GM23338 (cell line): Measurements from ENCODE around the gene GPATCH2. TPM values are rescaled to one million over a fixed set of nuclear protein-coding genes. Genes with fewer than 3 reads are reported as not detected.

Source experiments
- ATAC-seq: fragments of 200-7000 bp; cut with Tn5 transposase; 3 replicates; pipeline ENCODE4 v1.9.1; 2020
- DNase-seq: peaks from one replicate; pipeline ENCODE4 v3.0.0-alpha.2; 2015; ENCODE audit warnings: low spot score
- H2AFZ ChIP-seq: fragments of 200-600 bp; sonication (generic); 2 replicates; pipeline ENCODE4 v1.8.0; 2016; ENCODE audit warnings: antibody characterized with exemption, mild to moderate bottlenecking, moderate library complexity
- H3F3A ChIP-seq: fragments of 200-600 bp; sonication (generic); replicated peaks from 2 replicates; pipeline ENCODE4 v1.8.0; 2017; ENCODE audit warnings: antibody characterized with exemption, mixed run types, low read depth
- H3K27ac ChIP-seq: fragments of 200-600 bp; sonication (generic); 2 replicates; pipeline ENCODE4 v1.6.1; 2016; ENCODE audit warnings: low read depth
- H3K27me3 ChIP-seq: fragments of 200-600 bp; sonication (generic); 2 replicates; pipeline ENCODE4 v1.8.0; 2016; ENCODE audit warnings: mild to moderate bottlenecking, mixed run types, moderate library complexity; ENCODE audit not compliant: insufficient read depth
- H3K36me3 ChIP-seq: fragments of 200-600 bp; sonication (generic); 2 replicates; pipeline ENCODE4 v1.8.0; 2016; ENCODE audit warnings: mild to moderate bottlenecking; ENCODE audit not compliant: insufficient read depth
- H3K4me1 ChIP-seq: fragments of 200-600 bp; sonication (generic); 2 replicates; pipeline ENCODE4 v1.8.0; 2016; ENCODE audit warnings: mild to moderate bottlenecking, moderate library complexity; ENCODE audit not compliant: insufficient read depth
- H3K4me2 ChIP-seq: fragments of 200-600 bp; sonication (generic); 2 replicates; pipeline ENCODE4 v1.7.1; 2017; ENCODE audit warnings: mixed run types
- H3K4me3 ChIP-seq: fragments of 200-600 bp; sonication (generic); 2 replicates; pipeline ENCODE4 v1.6.1; 2016; ENCODE audit warnings: mixed run types
- H3K79me2 ChIP-seq: fragments of 200-600 bp; sonication (generic); replicated peaks from 2 replicates; pipeline ENCODE4 v1.8.0; 2017; ENCODE audit warnings: mild to moderate bottlenecking; ENCODE audit not compliant: insufficient read depth
- H3K9me2 ChIP-seq: fragments of 200-600 bp; sonication (generic); 2 replicates; pipeline ENCODE4 v1.8.0; 2017; ENCODE audit not compliant: insufficient read depth
- H4K20me1 ChIP-seq: fragments of 200-600 bp; sonication (generic); replicated peaks from 2 replicates; pipeline ENCODE4 v1.8.0; 2017; ENCODE audit warnings: mild to moderate bottlenecking; ENCODE audit not compliant: insufficient read depth
- H3K27ac Mint-ChIP-seq: 2 replicates; pipeline ENCODE4 v1.8.0; 2020; ENCODE audit warnings: inconsistent platforms, mild to moderate bottlenecking, moderate library complexity, mixed read lengths
- H3K27me3 Mint-ChIP-seq: 3 replicates; pipeline ENCODE4 v1.8.0; 2022; ENCODE audit warnings: low read depth, mild to moderate bottlenecking, moderate library complexity, mixed read lengths, inconsistent platforms; ENCODE audit not compliant: insufficient read depth, poor library complexity
- H3K36me3 Mint-ChIP-seq: 3 replicates; pipeline ENCODE4 v1.8.0; 2021; ENCODE audit warnings: low read depth, mild to moderate bottlenecking, inconsistent platforms, moderate library complexity, mixed read lengths
- H3K4me1 Mint-ChIP-seq: 3 replicates; pipeline ENCODE4 v1.8.0; 2020; ENCODE audit warnings: mild to moderate bottlenecking, inconsistent platforms, mixed read lengths
- H3K4me3 Mint-ChIP-seq: 3 replicates; pipeline ENCODE4 v1.8.0; 2021; ENCODE audit warnings: moderate library complexity, mild to moderate bottlenecking, inconsistent platforms, mixed read lengths
- H3K9me3 Mint-ChIP-seq: 3 replicates; pipeline ENCODE4 v1.8.0; 2020; ENCODE audit warnings: moderate library complexity, mild to moderate bottlenecking, inconsistent platforms, mixed read lengths
- CREB1 ChIP-seq: fragments of 250-450 bp; sonication (Bioruptor Pico); IDR thresholded peaks from 2 replicates; pipeline ENCODE4 v1.5.0; 2020; ENCODE audit warnings: low read depth, mild to moderate bottlenecking, moderate library complexity
- EZH2 ChIP-seq: fragments of 200-600 bp; sonication (generic); IDR thresholded peaks from one replicate; pipeline ENCODE4 v1.8.0; 2017; ENCODE audit warnings: antibody characterized with exemption, mild to moderate bottlenecking, low read depth; ENCODE audit not compliant: unreplicated experiment
- EZH2phosphoT487 ChIP-seq: fragments of 200-600 bp; sonication (generic); IDR thresholded peaks from one replicate; pipeline ENCODE4 v1.8.1; 2018; ENCODE audit warnings: antibody characterized with exemption; ENCODE audit not compliant: unreplicated experiment
- POLR2AphosphoS5 ChIP-seq: IDR thresholded peaks from 2 replicates; pipeline ENCODE4 v1.6.1; 2016; ENCODE audit warnings: antibody characterized with exemption, low read depth
- polyA plus RNA-seq: library from polyadenylated mRNA; unstranded; fragments of >200 nt; fragmentation: Nextera tagmentation; extraction: Ambion mirVana; gene quantifications from 2 replicates; pipeline ENCODE4 v1.2.1, GENCODE V29; 2016
- total RNA-seq: library from RNA; depleted of rRNA; stranded (reverse); fragments of >200 nt; shearing (Covaris generic); gene quantifications from 2 replicates; pipeline ENCODE4 v1.2.3, GENCODE V29; 2014
- TF ChIP-seq, protein P1 (sequence below): fragments of 250-450 bp; sonication (Bioruptor Pico); IDR thresholded peaks from 2 replicates; pipeline ENCODE4 v1.5.0; 2020; ENCODE audit warnings: mild to moderate bottlenecking, moderate library complexity
- TF ChIP-seq, protein P2 (sequence below): IDR thresholded peaks from one replicate; pipeline ENCODE4 v1.6.1; 2018; ENCODE audit warnings: antibody characterized with exemption; ENCODE audit not compliant: unreplicated experiment

Gene GPATCH2
- total and polyA plus RNA-seq, 2 experiments from 2014 or later, result 12.3 to 26.7 TPM

DNA sequence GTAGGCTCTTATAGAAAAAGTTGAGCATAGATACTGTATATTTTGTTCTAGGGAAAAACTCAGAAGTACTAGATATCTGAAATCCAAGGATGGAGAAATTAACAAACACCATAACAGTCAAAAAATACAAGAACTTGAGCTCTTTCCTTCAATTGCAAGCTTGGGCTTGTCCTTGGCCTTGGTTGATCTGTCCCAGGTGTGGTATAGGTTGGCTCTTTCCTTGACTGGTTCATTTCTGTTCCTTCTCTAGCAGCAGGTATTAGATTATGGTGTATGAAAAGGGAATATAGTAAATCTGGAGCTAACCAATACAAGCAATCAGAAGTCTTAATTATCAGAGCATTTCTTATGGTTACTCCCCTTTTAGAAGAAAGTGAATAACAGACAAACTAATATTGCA is 198.6 kb downstream of the GPATCH2 start (continued):
- TF ChIP-seq, protein P1, sequence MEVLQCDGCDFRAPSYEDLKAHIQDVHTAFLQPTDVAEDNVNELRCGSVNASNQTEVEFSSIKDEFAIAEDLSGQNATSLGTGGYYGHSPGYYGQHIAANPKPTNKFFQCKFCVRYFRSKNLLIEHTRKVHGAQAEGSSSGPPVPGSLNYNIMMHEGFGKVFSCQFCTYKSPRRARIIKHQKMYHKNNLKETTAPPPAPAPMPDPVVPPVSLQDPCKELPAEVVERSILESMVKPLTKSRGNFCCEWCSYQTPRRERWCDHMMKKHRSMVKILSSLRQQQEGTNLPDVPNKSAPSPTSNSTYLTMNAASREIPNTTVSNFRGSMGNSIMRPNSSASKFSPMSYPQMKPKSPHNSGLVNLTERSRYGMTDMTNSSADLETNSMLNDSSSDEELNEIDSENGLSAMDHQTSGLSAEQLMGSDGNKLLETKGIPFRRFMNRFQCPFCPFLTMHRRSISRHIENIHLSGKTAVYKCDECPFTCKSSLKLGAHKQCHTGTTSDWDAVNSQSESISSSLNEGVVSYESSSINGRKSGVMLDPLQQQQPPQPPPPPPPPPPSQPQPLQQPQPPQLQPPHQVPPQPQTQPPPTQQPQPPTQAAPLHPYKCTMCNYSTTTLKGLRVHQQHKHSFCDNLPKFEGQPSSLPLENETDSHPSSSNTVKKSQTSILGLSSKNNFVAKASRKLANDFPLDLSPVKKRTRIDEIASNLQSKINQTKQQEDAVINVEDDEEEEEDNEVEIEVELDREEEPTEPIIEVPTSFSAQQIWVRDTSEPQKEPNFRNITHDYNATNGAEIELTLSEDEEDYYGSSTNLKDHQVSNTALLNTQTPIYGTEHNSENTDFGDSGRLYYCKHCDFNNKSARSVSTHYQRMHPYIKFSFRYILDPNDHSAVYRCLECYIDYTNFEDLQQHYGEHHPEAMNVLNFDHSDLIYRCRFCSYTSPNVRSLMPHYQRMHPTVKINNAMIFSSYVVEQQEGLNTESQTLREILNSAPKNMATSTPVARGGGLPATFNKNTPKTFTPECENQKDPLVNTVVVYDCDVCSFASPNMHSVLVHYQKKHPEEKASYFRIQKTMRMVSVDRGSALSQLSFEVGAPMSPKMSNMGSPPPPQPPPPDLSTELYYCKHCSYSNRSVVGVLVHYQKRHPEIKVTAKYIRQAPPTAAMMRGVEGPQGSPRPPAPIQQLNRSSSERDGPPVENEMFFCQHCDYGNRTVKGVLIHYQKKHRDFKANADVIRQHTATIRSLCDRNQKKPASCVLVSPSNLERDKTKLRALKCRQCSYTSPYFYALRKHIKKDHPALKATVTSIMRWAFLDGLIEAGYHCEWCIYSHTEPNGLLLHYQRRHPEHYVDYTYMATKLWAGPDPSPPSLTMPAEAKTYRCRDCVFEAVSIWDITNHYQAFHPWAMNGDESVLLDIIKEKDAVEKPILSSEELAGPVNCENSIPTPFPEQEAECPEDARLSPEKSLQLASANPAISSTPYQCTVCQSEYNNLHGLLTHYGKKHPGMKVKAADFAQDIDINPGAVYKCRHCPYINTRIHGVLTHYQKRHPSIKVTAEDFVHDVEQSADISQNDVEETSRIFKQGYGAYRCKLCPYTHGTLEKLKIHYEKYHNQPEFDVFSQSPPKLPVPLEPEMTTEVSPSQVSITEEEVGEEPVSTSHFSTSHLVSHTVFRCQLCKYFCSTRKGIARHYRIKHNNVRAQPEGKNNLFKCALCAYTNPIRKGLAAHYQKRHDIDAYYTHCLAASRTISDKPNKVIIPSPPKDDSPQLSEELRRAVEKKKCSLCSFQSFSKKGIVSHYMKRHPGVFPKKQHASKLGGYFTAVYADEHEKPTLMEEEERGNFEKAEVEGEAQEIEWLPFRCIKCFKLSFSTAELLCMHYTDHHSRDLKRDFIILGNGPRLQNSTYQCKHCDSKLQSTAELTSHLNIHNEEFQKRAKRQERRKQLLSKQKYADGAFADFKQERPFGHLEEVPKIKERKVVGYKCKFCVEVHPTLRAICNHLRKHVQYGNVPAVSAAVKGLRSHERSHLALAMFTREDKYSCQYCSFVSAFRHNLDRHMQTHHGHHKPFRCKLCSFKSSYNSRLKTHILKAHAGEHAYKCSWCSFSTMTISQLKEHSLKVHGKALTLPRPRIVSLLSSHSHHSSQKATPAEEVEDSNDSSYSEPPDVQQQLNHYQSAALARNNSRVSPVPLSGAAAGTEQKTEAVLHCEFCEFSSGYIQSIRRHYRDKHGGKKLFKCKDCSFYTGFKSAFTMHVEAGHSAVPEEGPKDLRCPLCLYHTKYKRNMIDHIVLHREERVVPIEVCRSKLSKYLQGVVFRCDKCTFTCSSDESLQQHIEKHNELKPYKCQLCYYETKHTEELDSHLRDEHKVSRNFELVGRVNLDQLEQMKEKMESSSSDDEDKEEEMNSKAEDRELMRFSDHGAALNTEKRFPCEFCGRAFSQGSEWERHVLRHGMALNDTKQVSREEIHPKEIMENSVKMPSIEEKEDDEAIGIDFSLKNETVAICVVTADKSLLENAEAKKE, result no peak
- TF ChIP-seq, protein P2, sequence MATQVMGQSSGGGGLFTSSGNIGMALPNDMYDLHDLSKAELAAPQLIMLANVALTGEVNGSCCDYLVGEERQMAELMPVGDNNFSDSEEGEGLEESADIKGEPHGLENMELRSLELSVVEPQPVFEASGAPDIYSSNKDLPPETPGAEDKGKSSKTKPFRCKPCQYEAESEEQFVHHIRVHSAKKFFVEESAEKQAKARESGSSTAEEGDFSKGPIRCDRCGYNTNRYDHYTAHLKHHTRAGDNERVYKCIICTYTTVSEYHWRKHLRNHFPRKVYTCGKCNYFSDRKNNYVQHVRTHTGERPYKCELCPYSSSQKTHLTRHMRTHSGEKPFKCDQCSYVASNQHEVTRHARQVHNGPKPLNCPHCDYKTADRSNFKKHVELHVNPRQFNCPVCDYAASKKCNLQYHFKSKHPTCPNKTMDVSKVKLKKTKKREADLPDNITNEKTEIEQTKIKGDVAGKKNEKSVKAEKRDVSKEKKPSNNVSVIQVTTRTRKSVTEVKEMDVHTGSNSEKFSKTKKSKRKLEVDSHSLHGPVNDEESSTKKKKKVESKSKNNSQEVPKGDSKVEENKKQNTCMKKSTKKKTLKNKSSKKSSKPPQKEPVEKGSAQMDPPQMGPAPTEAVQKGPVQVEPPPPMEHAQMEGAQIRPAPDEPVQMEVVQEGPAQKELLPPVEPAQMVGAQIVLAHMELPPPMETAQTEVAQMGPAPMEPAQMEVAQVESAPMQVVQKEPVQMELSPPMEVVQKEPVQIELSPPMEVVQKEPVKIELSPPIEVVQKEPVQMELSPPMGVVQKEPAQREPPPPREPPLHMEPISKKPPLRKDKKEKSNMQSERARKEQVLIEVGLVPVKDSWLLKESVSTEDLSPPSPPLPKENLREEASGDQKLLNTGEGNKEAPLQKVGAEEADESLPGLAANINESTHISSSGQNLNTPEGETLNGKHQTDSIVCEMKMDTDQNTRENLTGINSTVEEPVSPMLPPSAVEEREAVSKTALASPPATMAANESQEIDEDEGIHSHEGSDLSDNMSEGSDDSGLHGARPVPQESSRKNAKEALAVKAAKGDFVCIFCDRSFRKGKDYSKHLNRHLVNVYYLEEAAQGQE, result no peak

DNA sequence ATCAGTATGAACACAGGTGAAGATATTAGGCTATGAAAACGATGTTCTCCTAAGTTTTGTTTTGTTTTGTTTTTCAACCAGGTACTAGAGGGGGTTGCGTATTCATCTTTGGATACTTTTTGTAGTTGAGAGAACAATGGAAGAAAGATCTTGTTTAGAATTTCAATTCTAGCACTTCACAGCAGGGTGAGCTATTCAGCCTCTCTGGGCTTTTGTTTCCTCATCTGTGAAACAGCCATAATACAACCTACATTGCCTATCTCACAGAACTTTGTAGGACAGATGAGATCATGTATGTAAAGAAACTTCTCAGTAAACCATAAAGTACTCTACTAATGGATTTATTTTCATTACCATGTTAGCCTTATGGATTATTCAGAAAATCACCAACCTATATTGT is 199.5 kb downstream of the GPATCH2 start:
- Histone ChIP-seq H2AFZ (no peak overlapping the region), H4K20me1 (no peaks in the 10 kb centered on the region), H3K27ac (no peak overlapping the region), H3K4me2 (peak overlapping the region; percentile 24), H3K9me2 (no peaks in the 10 kb centered on the region), H3F3A (no peaks in the 10 kb centered on the region), H3K27me3 (no peaks in the 10 kb centered on the region), H3K36me3 (no peaks in the 10 kb centered on the region), H3K4me1 (peaks cover 9% of the 10 kb centered on the region; the same call in 1 of the 2 replicates), H3K79me2 (no peaks in the 10 kb centered on the region), H3K4me3 (no peak overlapping the region)
- no peaks in the 10 kb centered on the region for H3K27me3 Mint-ChIP-seq
- H3K4me3 Mint-ChIP-seq, result no peak overlapping the region
- no peaks in the 10 kb centered on the region for H3K9me3 Mint-ChIP-seq
- H3K4me1 Mint-ChIP-seq, result peaks cover 11% of the 10 kb centered on the region
- no peak for DNase-seq
- no peaks in the 10 kb centered on the region for H3K36me3 Mint-ChIP-seq
- no peak for ATAC-seq
- H3K27ac Mint-ChIP-seq, result peak overlapping the region; percentile 17; the same call in 1 of the 2 replicates
- TF ChIP-seq, protein P2, result no peak
- no peak for TF ChIP-seq POLR2AphosphoS5
- no peak for TF ChIP-seq EZH2phosphoT487
- no peak for TF ChIP-seq EZH2
- no peak for TF ChIP-seq CREB1 (CRISPR knock-in tag)
